Nephron progenitor cell (in vitro differentiated cells): ENCODE data around the gene RPLP2.

Experiments
- DNase-seq: peaks from one replicate; pipeline ENCODE4 v3.0.0; 2021
- H3K27ac Mint-ChIP-seq: 2 replicates; pipeline ENCODE4 v1.8.0; 2021; ENCODE audit warnings: mild to moderate bottlenecking, moderate library complexity, mixed read lengths
- H3K27me3 Mint-ChIP-seq: 2 replicates; pipeline ENCODE4 v1.8.0; 2021; ENCODE audit warnings: mild to moderate bottlenecking, low read depth, mixed read lengths; ENCODE audit not compliant: poor library complexity
- H3K36me3 Mint-ChIP-seq: 2 replicates; pipeline ENCODE4 v1.8.0; 2021; ENCODE audit warnings: low read depth, mixed read lengths
- H3K4me1 Mint-ChIP-seq: 2 replicates; pipeline ENCODE4 v1.8.0; 2021; ENCODE audit warnings: mixed read lengths
- H3K4me3 Mint-ChIP-seq: 2 replicates; pipeline ENCODE4 v1.8.0; 2021; ENCODE audit warnings: mild to moderate bottlenecking, moderate library complexity, mixed read lengths
- H3K9me3 Mint-ChIP-seq: 2 replicates; pipeline ENCODE4 v1.8.0; 2021; ENCODE audit warnings: mild to moderate bottlenecking, moderate library complexity, mixed read lengths
- CTCF ChIP-seq: fragments of 200-600 bp; sonication (generic); IDR thresholded peaks from 2 replicates; pipeline ENCODE4 v1.5.0; 2021; ENCODE audit warnings: antibody characterized with exemption

The RPLP2 gene

GRCh38 chr11:859394-860131 lies 49.8 kb downstream of the RPLP2 start:
- Mint-ChIP-seq H3K27me3 (no peaks in the 10 kb centered on the region), H3K4me3 (no peak overlapping the region), H3K27ac (no peak overlapping the region), H3K36me3 (no peaks in the 10 kb centered on the region), H3K4me1 (peaks cover 47% of the 10 kb centered on the region), H3K9me3 (no peaks in the 10 kb centered on the region)
- no peak for DNase-seq
- no peak for TF ChIP-seq CTCF

GRCh38 chr11:860234-861104 lies 50.7 kb downstream of the RPLP2 start:
- Mint-ChIP-seq H3K36me3 (no peaks in the 10 kb centered on the region), H3K4me1 (peaks cover 48% of the 10 kb centered on the region), H3K9me3 (no peaks in the 10 kb centered on the region), H3K27ac (no peak overlapping the region), H3K4me3 (no peak overlapping the region), H3K27me3 (no peaks in the 10 kb centered on the region)
- TF ChIP-seq CTCF = no peak
- DNase-seq = no peak

- peaks cover 48% of the 10 kb centered on the region for H3K4me1 Mint-ChIP-seq
- no peak for TF ChIP-seq CTCF
- H3K4me3 Mint-ChIP-seq = no peak overlapping the region
- no peak overlapping the region for H3K27ac Mint-ChIP-seq
- no peaks in the 10 kb centered on the region for H3K9me3 Mint-ChIP-seq
- no peaks in the 10 kb centered on the region for H3K27me3 Mint-ChIP-seq
- DNase-seq = no peak
- no peaks in the 10 kb centered on the region for H3K36me3 Mint-ChIP-seq
Measured at GRCh38 chr11:861105-861479, 51.3 kb downstream of the RPLP2 start.

- H3K36me3 Mint-ChIP-seq = no peaks in the 10 kb centered on the region
- peaks cover 43% of the 10 kb centered on the region for H3K4me1 Mint-ChIP-seq
- no peak overlapping the region for H3K27ac Mint-ChIP-seq
- no peak for TF ChIP-seq CTCF
- H3K9me3 Mint-ChIP-seq = no peaks in the 10 kb centered on the region
- no peak for DNase-seq
- H3K4me3 Mint-ChIP-seq = no peak overlapping the region
- no peaks in the 10 kb centered on the region for H3K27me3 Mint-ChIP-seq
Measured at GRCh38 chr11:862081-862661, 52.4 kb downstream of the RPLP2 start.
